Testis (tissue), 3 donors: ENCODE results near the gene TEAD3. TPM values are rescaled to one million over a fixed set of nuclear protein-coding genes. Genes with fewer than 3 reads are reported as not detected.
A peak's percentile ranks its signal among the peaks of the same experiment; 100 is the strongest.

Source experiments
- DNase-seq: peaks from one replicate; pipeline ENCODE4 v3.0.0-alpha.2; 2019
- H3K27ac ChIP-seq, 2 donors: fragments of 200-600 bp; sonication (generic); one replicate each; pipeline ENCODE4 v1.5.1; 2019
- H3K27me3 ChIP-seq: fragments of 200-600 bp; sonication (generic); one replicate; pipeline ENCODE4 v1.5.1; 2019
- H3K36me3 ChIP-seq: fragments of 200-600 bp; sonication (generic); one replicate; pipeline ENCODE4 v1.5.1; 2017; ENCODE audit warnings: low read depth; ENCODE audit errors: missing control alignments
- H3K4me1 ChIP-seq: fragments of 200-600 bp; sonication (generic); one replicate; pipeline ENCODE4 v1.5.1; 2019
- H3K4me3 ChIP-seq, 2 donors: fragments of 200-600 bp; sonication (generic); one replicate each; pipeline ENCODE4 v1.5.1; 2017 to 2019
- H3K9me3 ChIP-seq: fragments of 200-600 bp; sonication (generic); one replicate; pipeline ENCODE4 v1.5.1; 2017
- POLR2A ChIP-seq: fragments of 450-650 bp; IDR thresholded peaks from one replicate; pipeline ENCODE4 v1.6.1; 2017; ENCODE audit warnings: antibody characterized with exemption, mild to moderate bottlenecking, moderate library complexity
- WGBS, 2 donors: methylation state at CpG; one replicate each; pipeline ENCODE4 v1.1.5; 2018; 5-methylcytosine and 5-hydroxymethylcytosine counted together
- intact Hi-C: fragments of 100-400 bp; cut with DNase I; formaldehyde crosslinking; loops from one replicate; pipeline ENCODE4 v1.15.1; 2023; ENCODE audit warnings: low total_unique reads
- polyA plus RNA-seq: library from polyadenylated mRNA; stranded (reverse); fragments of 350-450 nt; fragmentation: Illumina TruSeq; extraction: RNeasy Lipid Tissue Mini Kit (QIAGEN cat#74804); gene quantifications from one replicate; pipeline ENCODE4 v1.2.3, GENCODE V29; 2014; ENCODE audit warnings: low read depth, low replicate concordance; ENCODE audit not compliant: insufficient read depth
- total RNA-seq, 2 donors: library from RNA; depleted of rRNA; stranded (reverse); fragments of >200 nt; gene quantifications; one replicate each; pipeline ENCODE4 v1.2.3, GENCODE V29; 2016
- TF ChIP-seq, protein P1 (sequence below), 3 experiments: fragments of 450-650 bp in 2 of 3; fragments of 200-600 bp in 1 of 3; sonication (generic) in 1 of 3; IDR thresholded peaks; one replicate each; pipeline ENCODE4 v1.5.1; 2016 to 2019; ENCODE audit warnings: antibody characterized with exemption in 3 of 3, mild to moderate bottlenecking in 2 of 3, moderate library complexity in 1 of 3

Gene TEAD3
- total and polyA plus RNA-seq, 3 donors from 2014 or later: 10.6 to 17.8 (median 16.2) TPM

DNA sequence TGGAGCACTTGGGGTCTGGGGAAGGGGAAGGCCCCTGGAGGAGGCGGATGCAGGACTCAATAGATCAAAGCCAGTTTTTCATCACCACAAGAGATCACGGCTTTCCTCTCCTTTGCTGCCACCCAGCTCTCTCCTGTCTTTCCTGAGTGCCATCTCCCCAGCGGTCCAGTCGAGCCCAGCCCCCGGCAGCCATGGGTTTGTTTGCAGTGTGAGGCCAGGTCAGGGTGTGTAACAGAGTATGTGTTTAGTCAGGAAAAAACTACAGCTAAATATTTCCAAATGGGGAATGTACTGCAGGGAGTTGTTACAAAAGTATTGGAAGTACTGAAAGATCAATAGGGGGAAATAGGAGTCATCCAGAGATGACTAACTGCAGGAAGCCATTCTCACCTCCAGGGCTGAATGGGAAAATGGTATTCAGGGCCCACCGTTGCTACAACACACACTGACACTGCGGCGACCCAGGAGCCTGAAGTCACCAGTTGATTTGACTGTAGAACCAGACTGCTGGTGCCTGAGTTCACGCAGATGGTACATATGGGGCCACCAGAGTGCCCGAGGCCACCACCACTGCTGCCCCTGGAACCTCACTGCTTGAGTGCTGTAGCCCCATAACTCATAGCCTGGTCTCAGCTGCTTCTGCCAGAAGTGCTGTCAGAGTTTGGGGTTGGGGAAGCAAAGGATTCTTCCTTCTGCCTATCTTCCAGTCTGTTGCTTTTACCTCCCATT, 68.3 kb downstream of the TEAD3 start:
- DNase-seq: no peak
- no peak overlapping the region for H3K27ac ChIP-seq
- H3K4me3 ChIP-seq: no peak overlapping the region
- H3K27me3 ChIP-seq: no peaks in the 10 kb centered on the region
- no peaks in the 10 kb centered on the region for H3K4me1 ChIP-seq
- H3K36me3 ChIP-seq: no peaks in the 10 kb centered on the region
- WGBS, 2 donors: 83 to 87% methylated on average over 9 to 10 of the region's 10 CpGs
- TF ChIP-seq, protein P1, sequence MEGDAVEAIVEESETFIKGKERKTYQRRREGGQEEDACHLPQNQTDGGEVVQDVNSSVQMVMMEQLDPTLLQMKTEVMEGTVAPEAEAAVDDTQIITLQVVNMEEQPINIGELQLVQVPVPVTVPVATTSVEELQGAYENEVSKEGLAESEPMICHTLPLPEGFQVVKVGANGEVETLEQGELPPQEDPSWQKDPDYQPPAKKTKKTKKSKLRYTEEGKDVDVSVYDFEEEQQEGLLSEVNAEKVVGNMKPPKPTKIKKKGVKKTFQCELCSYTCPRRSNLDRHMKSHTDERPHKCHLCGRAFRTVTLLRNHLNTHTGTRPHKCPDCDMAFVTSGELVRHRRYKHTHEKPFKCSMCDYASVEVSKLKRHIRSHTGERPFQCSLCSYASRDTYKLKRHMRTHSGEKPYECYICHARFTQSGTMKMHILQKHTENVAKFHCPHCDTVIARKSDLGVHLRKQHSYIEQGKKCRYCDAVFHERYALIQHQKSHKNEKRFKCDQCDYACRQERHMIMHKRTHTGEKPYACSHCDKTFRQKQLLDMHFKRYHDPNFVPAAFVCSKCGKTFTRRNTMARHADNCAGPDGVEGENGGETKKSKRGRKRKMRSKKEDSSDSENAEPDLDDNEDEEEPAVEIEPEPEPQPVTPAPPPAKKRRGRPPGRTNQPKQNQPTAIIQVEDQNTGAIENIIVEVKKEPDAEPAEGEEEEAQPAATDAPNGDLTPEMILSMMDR (IDR thresholded peaks at IDR 0.05): no peak
- TF ChIP-seq POLR2A: no peak
- intact Hi-C loops: no loop called here
- H3K9me3 ChIP-seq: no peaks in the 10 kb centered on the region

GRCh38 chr6:35427851-35428321, 69.0 kb downstream of the TEAD3 start:
- WGBS, 2 donors: 76 to 80% methylated on average over 9 of the region's 9 CpGs
- intact Hi-C loops: no loop called here
- H3K36me3 ChIP-seq: no peaks in the 10 kb centered on the region
- no peak for TF ChIP-seq POLR2A
- TF ChIP-seq, protein P1 (IDR thresholded peaks at IDR 0.05): no peak
- no peak overlapping the region for H3K27ac ChIP-seq
- no peaks in the 10 kb centered on the region for H3K4me1 ChIP-seq
- H3K27me3 ChIP-seq: no peaks in the 10 kb centered on the region
- H3K9me3 ChIP-seq: no peaks in the 10 kb centered on the region
- DNase-seq: no peak
- H3K4me3 ChIP-seq: no peak overlapping the region

GRCh38 chr6:35427435-35427834, 69.4 kb downstream of the TEAD3 start:
- WGBS, 2 donors: 97% methylated on average over 5 of the region's 5 CpGs; no CpG with 5 or more reads in 1 of the 2 donors

GRCh38 chr6:35426074-35426473, 70.8 kb downstream of the TEAD3 start:
- 88 to 89% methylated on average over 8 of the region's 8 CpGs for WGBS, 2 donors
- Histone ChIP-seq H3K27me3 (no peaks in the 10 kb centered on the region), H3K36me3 (no peaks in the 10 kb centered on the region), H3K4me3 (no peak overlapping the region), H3K4me1 (no peaks in the 10 kb centered on the region), H3K9me3 (no peaks in the 10 kb centered on the region), H3K27ac (no peak overlapping the region)
- no peak for TF ChIP-seq POLR2A
- TF ChIP-seq, protein P1 (IDR thresholded peaks at IDR 0.05): no peak
- intact Hi-C loops: no loop called here
- DNase-seq: peak; percentile 22

More at GRCh38 chr6:35427435-35427834, 69.4 kb downstream of the TEAD3 start:
- no peaks in the 10 kb centered on the region for H3K4me1 ChIP-seq
- H3K36me3 ChIP-seq: no peaks in the 10 kb centered on the region
- intact Hi-C loops: no loop called here
- H3K4me3 ChIP-seq: no peak overlapping the region
- no peak overlapping the region for H3K27ac ChIP-seq
- no peaks in the 10 kb centered on the region for H3K27me3 ChIP-seq
- no peak for TF ChIP-seq POLR2A
- TF ChIP-seq, protein P1 (IDR thresholded peaks at IDR 0.05): no peak
- DNase-seq: no peak
- H3K9me3 ChIP-seq: no peaks in the 10 kb centered on the region

- WGBS, 2 donors: 79 to 92% methylated on average over 3 of the region's 3 CpGs
Measured at GRCh38 chr6:35425284-35425683, 71.6 kb downstream of the TEAD3 start.

More at GRCh38 chr6:35425284-35425683, 71.6 kb downstream of the TEAD3 start:
- H3K9me3 ChIP-seq: no peaks in the 10 kb centered on the region
- TF ChIP-seq, protein P1 (IDR thresholded peaks at IDR 0.05): no peak
- TF ChIP-seq POLR2A: no peak
- no peaks in the 10 kb centered on the region for H3K36me3 ChIP-seq
- intact Hi-C loops: no loop called here
- no peak for DNase-seq
- no peak overlapping the region for H3K27ac ChIP-seq
- no peaks in the 10 kb centered on the region for H3K27me3 ChIP-seq
- no peaks in the 10 kb centered on the region for H3K4me1 ChIP-seq
- no peak overlapping the region for H3K4me3 ChIP-seq
